Stimulated activated CD8-positive, alpha-beta memory T cell treated with anti-CD3 and anti-CD28 coated beads, Interleukin-4, amount 100 ng/mL, for 4 hours (primary cell): ENCODE data around the gene CHPF.

ENCODE experiments used
- DNase-seq, 2 donors: peaks; one replicate each; pipeline ENCODE4 v3.0.0-alpha.2; 2020; ENCODE audit warnings: low read depth in 2 of 2, low spot score in 1 of 2

CHPF gene

GRCh38 chr2:219533930-219534661 lies 9.5 kb downstream of the CHPF start:
- DNase-seq, result no peak

GRCh38 chr2:219532378-219532649 lies 11.3 kb downstream of the CHPF start:
- DNase-seq, result no peak

- DNase-seq, result no peak
Measured at GRCh38 chr2:219531639-219532377, 11.8 kb downstream of the CHPF start.

GRCh38 chr2:219530048-219530963 lies 13.3 kb downstream of the CHPF start:
- DNase-seq, result peak; percentile 65 to 77

- DNase-seq, result no peak
Measured at GRCh38 chr2:219527472-219527871, 16.1 kb downstream of the CHPF start.

GRCh38 chr2:219527076-219527394 lies 16.6 kb downstream of the CHPF start:
- no peak for DNase-seq

- no peak for DNase-seq
Measured at GRCh38 chr2:219526320-219527075, 17.1 kb downstream of the CHPF start.

GRCh38 chr2:219525533-219526232 lies 17.9 kb downstream of the CHPF start:
- no peak for DNase-seq

- no peak for DNase-seq
Measured at GRCh38 chr2:219524817-219525216, 18.8 kb downstream of the CHPF start.

- DNase-seq, result no peak
Measured at GRCh38 chr2:219523031-219523671, 20.5 kb downstream of the CHPF start.

- DNase-seq, result no peak
Measured at GRCh38 chr2:219522111-219523030, 21.2 kb downstream of the CHPF start.

- no peak for DNase-seq
Measured at GRCh38 chr2:219521066-219521880, 22.3 kb downstream of the CHPF start.

GRCh38 chr2:219520079-219520478 lies 23.5 kb downstream of the CHPF start:
- DNase-seq, result no peak

GRCh38 chr2:219519526-219519916 lies 24.1 kb downstream of the CHPF start:
- DNase-seq, result no peak

- no peak for DNase-seq
Measured at GRCh38 chr2:219517954-219518778, 25.4 kb downstream of the CHPF start.

- DNase-seq, result no peak
Measured at GRCh38 chr2:219516888-219517287, 26.7 kb downstream of the CHPF start.

GRCh38 chr2:219515874-219516629 lies 27.6 kb downstream of the CHPF start:
- no peak for DNase-seq
